NCI-H146 (cell line): ENCODE measurements around the gene UBE2D3.
"Not testable (repeated sequence)": the region's sequence is repeated elsewhere in the genome, so short reads cannot be mapped to it uniquely, and the experiment has no call there.

Experiments used
- DNase-seq: peaks from one replicate; lab custom pipeline; 2025; lab: John Stamatoyannopoulos, UW

The UBE2D3 gene

GRCh38 chr4:102826890-102827673 lies at the start of gene UBE2D3:
TSS of gene UBE2D3 (minus strand) at chr4:102827551. CDS start at chr4:102826508, 1,043 bp downstream.
- peak; percentile 83 for DNase-seq

- no peak for DNase-seq
Measured at GRCh38 chr4:102871772-102872171, 44.4 kb upstream of the UBE2D3 start.

GRCh38 chr4:102869569-102870197 lies 42.3 kb upstream of the UBE2D3 start:
- DNase-seq = no peak

- peak; percentile 82 for DNase-seq
Measured at GRCh38 chr4:102868781-102869568, 41.6 kb upstream of the UBE2D3 start, which contains the start of gene CISD2. TSS of gene CISD2 (plus strand) at chr4:102868992. CDS start at chr4:102869085, 93 bp downstream.

GRCh38 chr4:102868153-102868780 lies 40.9 kb upstream of the UBE2D3 start:
- no peak for DNase-seq

- DNase-seq = no peak
Measured at GRCh38 chr4:102867278-102868152, 40.2 kb upstream of the UBE2D3 start.

GRCh38 chr4:102865327-102865726 lies 38.0 kb upstream of the UBE2D3 start:
- DNase-seq = not testable (repeated sequence)

GRCh38 chr4:102862747-102863146 lies 35.4 kb upstream of the UBE2D3 start:
- DNase-seq = no peak

- no peak for DNase-seq
Measured at GRCh38 chr4:102862016-102862415, 34.7 kb upstream of the UBE2D3 start.

GRCh38 chr4:102860611-102861324 lies 33.4 kb upstream of the UBE2D3 start:
- no peak for DNase-seq

- no peak for DNase-seq
Measured at GRCh38 chr4:102858828-102859464, 31.6 kb upstream of the UBE2D3 start.

- DNase-seq = no peak
Measured at GRCh38 chr4:102850370-102850769, 23.0 kb upstream of the UBE2D3 start.

- DNase-seq = no peak
Measured at GRCh38 chr4:102849579-102850104, 22.3 kb upstream of the UBE2D3 start.

- DNase-seq = no peak
Measured at GRCh38 chr4:102847687-102848086, 20.3 kb upstream of the UBE2D3 start.

GRCh38 chr4:102843938-102844337 lies 16.6 kb upstream of the UBE2D3 start:
- no peak for DNase-seq

- DNase-seq = no peak
Measured at GRCh38 chr4:102843273-102843672, 15.9 kb upstream of the UBE2D3 start.

- DNase-seq = no peak
Measured at GRCh38 chr4:102842367-102842766, 15.0 kb upstream of the UBE2D3 start.

- no peak for DNase-seq
Measured at GRCh38 chr4:102836596-102836995, 9.2 kb upstream of the UBE2D3 start.

- DNase-seq = no peak
Measured at GRCh38 chr4:102832667-102833066, 5.3 kb upstream of the UBE2D3 start.

GRCh38 chr4:102832105-102832504 lies 4.8 kb upstream of the UBE2D3 start:
- DNase-seq = no peak
